ENCODE measurements around the gene MAX. TPM values are rescaled to one million over a fixed set of nuclear protein-coding genes. Genes with fewer than 3 reads are reported as not detected.

MAX gene
- total and polyA plus RNA-seq, 9 of the 15 experiments (the other 6 are each of a cell fraction or from before 2014, with no cell fraction given), result 15.4 to 96.5 (median 51.6) TPM

GRCh38 chr14:65096323-65097089 lies 5.8 kb downstream of the MAX start (continued):
- 0 out of 2 replicates have a peak, but pooled peaks have one; percentile 13 for TF ChIP-seq CXXC5 (CRISPR knock-in tag; IDR thresholded peaks at IDR 0.05)
- TF ChIP-seq, protein P1, sequence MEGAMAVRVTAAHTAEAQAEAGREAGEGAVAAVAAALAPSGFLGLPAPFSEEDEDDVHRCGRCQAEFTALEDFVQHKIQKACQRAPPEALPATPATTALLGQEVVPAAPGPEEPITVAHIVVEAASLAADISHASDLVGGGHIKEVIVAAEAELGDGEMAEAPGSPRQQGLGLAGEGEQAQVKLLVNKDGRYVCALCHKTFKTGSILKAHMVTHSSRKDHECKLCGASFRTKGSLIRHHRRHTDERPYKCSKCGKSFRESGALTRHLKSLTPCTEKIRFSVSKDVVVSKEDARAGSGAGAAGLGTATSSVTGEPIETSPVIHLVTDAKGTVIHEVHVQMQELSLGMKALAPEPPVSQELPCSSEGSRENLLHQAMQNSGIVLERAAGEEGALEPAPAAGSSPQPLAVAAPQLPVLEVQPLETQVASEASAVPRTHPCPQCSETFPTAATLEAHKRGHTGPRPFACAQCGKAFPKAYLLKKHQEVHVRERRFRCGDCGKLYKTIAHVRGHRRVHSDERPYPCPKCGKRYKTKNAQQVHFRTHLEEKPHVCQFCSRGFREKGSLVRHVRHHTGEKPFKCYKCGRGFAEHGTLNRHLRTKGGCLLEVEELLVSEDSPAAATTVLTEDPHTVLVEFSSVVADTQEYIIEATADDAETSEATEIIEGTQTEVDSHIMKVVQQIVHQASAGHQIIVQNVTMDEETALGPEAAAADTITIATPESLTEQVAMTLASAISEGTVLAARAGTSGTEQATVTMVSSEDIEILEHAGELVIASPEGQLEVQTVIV (CRISPR knock-in tag; IDR thresholded peaks at IDR 0.05; ENCODE audit: borderline replicate concordance), result no peak
- TF ChIP-seq HMGN3 (IDR thresholded peaks at IDR 0.05; ENCODE audit: borderline replicate concordance, extremely low read depth, insufficient read length, low read depth, low read length), result no peak
- TF ChIP-seq LEF1 (IDR thresholded peaks at IDR 0.05), result 0 out of 2 replicates have a peak, but pooled peaks have one; percentile 25
- peak; percentile 47; the same call in 1 of the 2 replicates for TF ChIP-seq RNF2 (IDR thresholded peaks at IDR 0.05)
- TF ChIP-seq MYC (IDR thresholded peaks at IDR 0.05; ENCODE audit: low read depth, low read length), result 0 out of 2 replicates have a peak, but pooled peaks have one; percentile 33
- TF ChIP-seq MYC (CRISPR knock-in tag; IDR thresholded peaks at IDR 0.05; ENCODE audit: borderline replicate concordance, low read depth), result no peak
- 0 out of 4 replicates have a peak, but pooled peaks of 1 of the 2 experiments have one; percentile 9 for TF ChIP-seq KDM1A (IDR thresholded peaks at IDR 0.05)
- 0 out of 2 replicates have a peak, but pooled peaks have one; percentile 19 for TF ChIP-seq SMARCA4 (IDR thresholded peaks at IDR 0.05)
- no peak for TF ChIP-seq JUND (IDR thresholded peaks at IDR 0.05; ENCODE audit: borderline replicate concordance, low read depth, low read length)
- no peak; the same call in 2 of the 3 replicates for TF ChIP-seq JUND (tag; IDR thresholded peaks at IDR 0.05; ENCODE audit: borderline replicate concordance, low read depth, low read length)
- TF ChIP-seq, protein P2, sequence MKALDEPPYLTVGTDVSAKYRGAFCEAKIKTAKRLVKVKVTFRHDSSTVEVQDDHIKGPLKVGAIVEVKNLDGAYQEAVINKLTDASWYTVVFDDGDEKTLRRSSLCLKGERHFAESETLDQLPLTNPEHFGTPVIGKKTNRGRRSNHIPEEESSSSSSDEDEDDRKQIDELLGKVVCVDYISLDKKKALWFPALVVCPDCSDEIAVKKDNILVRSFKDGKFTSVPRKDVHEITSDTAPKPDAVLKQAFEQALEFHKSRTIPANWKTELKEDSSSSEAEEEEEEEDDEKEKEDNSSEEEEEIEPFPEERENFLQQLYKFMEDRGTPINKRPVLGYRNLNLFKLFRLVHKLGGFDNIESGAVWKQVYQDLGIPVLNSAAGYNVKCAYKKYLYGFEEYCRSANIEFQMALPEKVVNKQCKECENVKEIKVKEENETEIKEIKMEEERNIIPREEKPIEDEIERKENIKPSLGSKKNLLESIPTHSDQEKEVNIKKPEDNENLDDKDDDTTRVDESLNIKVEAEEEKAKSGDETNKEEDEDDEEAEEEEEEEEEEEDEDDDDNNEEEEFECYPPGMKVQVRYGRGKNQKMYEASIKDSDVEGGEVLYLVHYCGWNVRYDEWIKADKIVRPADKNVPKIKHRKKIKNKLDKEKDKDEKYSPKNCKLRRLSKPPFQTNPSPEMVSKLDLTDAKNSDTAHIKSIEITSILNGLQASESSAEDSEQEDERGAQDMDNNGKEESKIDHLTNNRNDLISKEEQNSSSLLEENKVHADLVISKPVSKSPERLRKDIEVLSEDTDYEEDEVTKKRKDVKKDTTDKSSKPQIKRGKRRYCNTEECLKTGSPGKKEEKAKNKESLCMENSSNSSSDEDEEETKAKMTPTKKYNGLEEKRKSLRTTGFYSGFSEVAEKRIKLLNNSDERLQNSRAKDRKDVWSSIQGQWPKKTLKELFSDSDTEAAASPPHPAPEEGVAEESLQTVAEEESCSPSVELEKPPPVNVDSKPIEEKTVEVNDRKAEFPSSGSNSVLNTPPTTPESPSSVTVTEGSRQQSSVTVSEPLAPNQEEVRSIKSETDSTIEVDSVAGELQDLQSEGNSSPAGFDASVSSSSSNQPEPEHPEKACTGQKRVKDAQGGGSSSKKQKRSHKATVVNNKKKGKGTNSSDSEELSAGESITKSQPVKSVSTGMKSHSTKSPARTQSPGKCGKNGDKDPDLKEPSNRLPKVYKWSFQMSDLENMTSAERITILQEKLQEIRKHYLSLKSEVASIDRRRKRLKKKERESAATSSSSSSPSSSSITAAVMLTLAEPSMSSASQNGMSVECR (CRISPR knock-in tag; IDR thresholded peaks at IDR 0.05), result no peak
- no peak for TF ChIP-seq ZNF778 (CRISPR knock-in tag; IDR thresholded peaks at IDR 0.05)
- 0 out of 2 replicates have a peak, but pooled peaks have one; percentile 25 for TF ChIP-seq DPF2 (IDR thresholded peaks at IDR 0.05)
- peak; percentile 77; the same call in 1 of the 2 replicates for TF ChIP-seq ZNF239 (CRISPR knock-in tag; IDR thresholded peaks at IDR 0.05)

Data from K562 (cell line).